Naive thymus-derived CD8-positive, alpha-beta T cell (primary cell): ENCODE measurements around the gene PDIA3. TPM values are rescaled to one million over a fixed set of nuclear protein-coding genes. Genes with fewer than 3 reads are reported as not detected.

Source experiments
- ATAC-seq, 2 donors: fragments of 150-1000 bp; cut with Tn5 transposase in 1 of 2; sonication (Bioruptor Pico), chemical (Tn5 transposase) in 1 of 2; 1 replicate in 1 of 2; 2 replicates in 1 of 2; pipeline ENCODE4 v1.10.0; 2021; ENCODE audit warnings: mild to moderate bottlenecking in 2 of 2, moderate library complexity in 2 of 2
- POLR2A ChIA-PET: fragments of 350-600 bp; sonication (Branson Sonifier 250); formaldehyde crosslinking; loops from one replicate; lab custom pipeline; 2021; ENCODE audit warnings: antibody characterized with exemption; lab: Charles Lee
- DNase-seq, 10 donors: peaks; one replicate each; pipeline versions ENCODE4 v3.0.0 to v3.0.0-alpha.2; 2020 to 2022
- H3K27ac Mint-ChIP-seq, 10 donors: one replicate each; pipeline ENCODE4 v1.8.0; 2020 to 2022; ENCODE audit warnings: mild to moderate bottlenecking in 10 of 10, mixed read lengths in 10 of 10, moderate library complexity in 4 of 10, inconsistent platforms in 1 of 10
- H3K27me3 Mint-ChIP-seq, 5 donors: one replicate each; pipeline ENCODE4 v1.8.0; 2021 to 2022; ENCODE audit warnings: mixed read lengths in 5 of 5
- H3K36me3 Mint-ChIP-seq, 3 donors: one replicate each; pipeline ENCODE4 v1.8.0; 2020 to 2022; ENCODE audit warnings: mixed read lengths in 3 of 3, mild to moderate bottlenecking in 2 of 3, inconsistent platforms in 1 of 3
- H3K4me1 Mint-ChIP-seq, 4 donors: one replicate each; pipeline ENCODE4 v1.8.0; 2021 to 2022; ENCODE audit warnings: mixed read lengths in 4 of 4
- H3K4me3 Mint-ChIP-seq, 10 donors: one replicate each; pipeline ENCODE4 v1.8.0; 2020 to 2022; ENCODE audit warnings: mild to moderate bottlenecking in 10 of 10, mixed read lengths in 10 of 10, moderate library complexity in 6 of 10, inconsistent platforms in 1 of 10
- H3K9me3 Mint-ChIP-seq, 9 donors: one replicate each; pipeline ENCODE4 v1.8.0; 2020 to 2022; ENCODE audit warnings: mixed read lengths in 9 of 9, mild to moderate bottlenecking in 3 of 9, inconsistent platforms in 1 of 9, moderate library complexity in 1 of 9
- polyA plus RNA-seq, 3 donors: library from polyadenylated mRNA; unstranded; fragments of 300-500 nt; fragmentation: Illumina TruSeq; gene quantifications; one replicate each; pipeline ENCODE4 v1.2.3, GENCODE V29; 2021
- total RNA-seq, 8 experiments: library from RNA in 2 of 8; stranded (reverse) in 2 of 8; gene quantifications; one replicate each; pipeline ENCODE4 v1.2.3 and lab custom pipeline; 2021 to 2026

The PDIA3 gene
- total and polyA plus RNA-seq, 5 experiments from 2014 or later: 147 to 310 (median 246) TPM

GRCh38 chr15:43751885-43752284 is 5.6 kb downstream of the PDIA3 start:
- Mint-ChIP-seq H3K4me3 (peak overlapping the region in 8 of 10 donors; percentile 0 to 84 (median 20)), H3K9me3 (no peaks in the 10 kb centered on the region), H3K27ac (peak overlapping the region in 8 of 10 donors; percentile 1 to 88 (median 50)), H3K27me3 (no peaks in the 10 kb centered on the region), H3K4me1 (peaks cover 21 to 75% (median 58%) of the 10 kb centered on the region in 4 donors), H3K36me3 (peaks cover 0 to 50% (median 4%) of the 10 kb centered on the region in 3 donors)
- POLR2A ChIA-PET: no interaction called here
- ATAC-seq (no peak), DNase-seq (no peak)

- POLR2A ChIA-PET: no interaction called here
- DNase-seq: no peak
- H3K4me1 Mint-ChIP-seq: peaks cover 0 to 3% (median under 1%) of the 10 kb centered on the region in 4 donors
- no peaks in the 10 kb centered on the region for H3K9me3 Mint-ChIP-seq
- no peak for ATAC-seq
- H3K36me3 Mint-ChIP-seq: peaks cover 0 to 91% (median 16%) of the 10 kb centered on the region in 3 donors
- no peaks in the 10 kb centered on the region for H3K27me3 Mint-ChIP-seq
- H3K27ac Mint-ChIP-seq: peak overlapping the region in 2 of 10 donors; percentile 13 to 69
- no peak overlapping the region for H3K4me3 Mint-ChIP-seq
These were observed 16.6 kb downstream of the PDIA3 start for GRCh38 chr15:43762824-43763223.

GRCh38 chr15:43763819-43764446 is 17.7 kb downstream of the PDIA3 start:
- POLR2A ChIA-PET: no interaction called here
- Mint-ChIP-seq H3K4me1 (peaks cover 0 to 3% (median under 1%) of the 10 kb centered on the region in 4 donors), H3K4me3 (no peak overlapping the region), H3K27me3 (no peaks in the 10 kb centered on the region), H3K27ac (peak overlapping the region in 5 of 10 donors; percentile 7 to 42 (median 23)), H3K36me3 (peaks cover 0 to 92% (median 18%) of the 10 kb centered on the region in 3 donors), H3K9me3 (no peaks in the 10 kb centered on the region)
- no peak for DNase-seq
- no peak for ATAC-seq

- Mint-ChIP-seq H3K9me3 (no peaks in the 10 kb centered on the region), H3K27me3 (no peaks in the 10 kb centered on the region), H3K4me3 (no peak overlapping the region), H3K27ac (peak overlapping the region in 8 of 10 donors; percentile 13 to 61 (median 48)), H3K4me1 (peaks cover 1 to 9% (median 5%) of the 10 kb centered on the region in 4 donors), H3K36me3 (peaks cover 0 to 85% (median 29%) of the 10 kb centered on the region in 3 donors)
- POLR2A ChIA-PET: interaction anchor here (0.7 kb wide), 1 partner anchor 23 kb away, joined by 3 read pairs; the partner anchor contains the start of gene PDIA3
- ATAC-seq: peak; percentile 83 to 84
- DNase-seq: peak; percentile 33 to 70 (median 56)
These were observed 23.5 kb downstream of the PDIA3 start for GRCh38 chr15:43769584-43770228.

GRCh38 chr15:43771816-43772215 is 25.6 kb downstream of the PDIA3 start:
- peaks cover 4 to 21% (median 16%) of the 10 kb centered on the region in 4 donors for H3K4me1 Mint-ChIP-seq
- no peak overlapping the region for H3K4me3 Mint-ChIP-seq
- ATAC-seq: no peak
- no peaks in the 10 kb centered on the region for H3K27me3 Mint-ChIP-seq
- POLR2A ChIA-PET: interaction anchor here (1.4 to 1.7 kb wide), 3 partner anchors 9 to 26 kb away, joined by 3 to 6 read pairs (median 5); partner anchors contain the start of gene PDIA3
- peak overlapping the region in 1 of 10 donors; percentile 49 for H3K27ac Mint-ChIP-seq
- no peak for DNase-seq
- H3K36me3 Mint-ChIP-seq: peaks cover 0 to 65% (median 29%) of the 10 kb centered on the region in 3 donors
- H3K9me3 Mint-ChIP-seq: no peaks in the 10 kb centered on the region

GRCh38 chr15:43772624-43773023 is 26.4 kb downstream of the PDIA3 start:
- DNase-seq (no peak), ATAC-seq (no peak)
- peaks cover 4 to 28% (median 22%) of the 10 kb centered on the region in 4 donors for H3K4me1 Mint-ChIP-seq
- H3K36me3 Mint-ChIP-seq: peaks cover 0 to 57% (median 29%) of the 10 kb centered on the region in 3 donors
- H3K9me3 Mint-ChIP-seq: no peaks in the 10 kb centered on the region
- no peaks in the 10 kb centered on the region for H3K27me3 Mint-ChIP-seq
- peak overlapping the region in 2 of 10 donors; percentile 22 to 31 for H3K27ac Mint-ChIP-seq
- POLR2A ChIA-PET: interaction anchor here (1.0 kb wide), 1 partner anchor 20 kb away, joined by 3 read pairs; no protein-coding TSS in a partner anchor
- H3K4me3 Mint-ChIP-seq: no peak overlapping the region

GRCh38 chr15:43774062-43774461 is 27.8 kb downstream of the PDIA3 start:
- POLR2A ChIA-PET: interaction anchor here (1.3 kb wide), 1 partner anchor 26 kb away, joined by 3 read pairs; the partner anchor contains the start of genes HYPK and SERINC4
- H3K4me3 Mint-ChIP-seq: peak overlapping the region in 2 of 10 donors; percentile 34 to 48

GRCh38 chr15:43775411-43775965 is 29.2 kb downstream of the PDIA3 start:
- Mint-ChIP-seq H3K4me3 (peak overlapping the region in 8 of 10 donors; percentile 55 to 97 (median 95)), H3K4me1 (peaks cover 8 to 33% (median 28%) of the 10 kb centered on the region in 4 donors), H3K9me3 (no peaks in the 10 kb centered on the region), H3K36me3 (peaks cover 0 to 28% (median 14%) of the 10 kb centered on the region in 3 donors), H3K27me3 (no peaks in the 10 kb centered on the region), H3K27ac (peak overlapping the region in 9 of 10 donors; percentile 44 to 92 (median 77))
- POLR2A ChIA-PET: interaction anchor here (1.9 to 4.7 kb wide), 2 partner anchors 17 to 49 kb away, joined by 13 to 48 read pairs; partner anchors contain the start of genes MFAP1 and SERF2
- DNase-seq (no peak), ATAC-seq (no peak)

More at GRCh38 chr15:43774062-43774461, 27.8 kb downstream of the PDIA3 start:
- H3K36me3 Mint-ChIP-seq: peaks cover 0 to 43% (median 27%) of the 10 kb centered on the region in 3 donors
- ATAC-seq (no peak), DNase-seq (no peak)
- no peaks in the 10 kb centered on the region for H3K9me3 Mint-ChIP-seq
- peaks cover 8 to 37% (median 30%) of the 10 kb centered on the region in 4 donors for H3K4me1 Mint-ChIP-seq
- peak overlapping the region in 8 of 10 donors; percentile 19 to 91 (median 40) for H3K27ac Mint-ChIP-seq
- H3K27me3 Mint-ChIP-seq: no peaks in the 10 kb centered on the region

GRCh38 chr15:43776101-43776717 is 30.0 kb downstream of the PDIA3 start:
- ATAC-seq: peak in 1 of 2 donors; percentile 1
- no peaks in the 10 kb centered on the region for H3K9me3 Mint-ChIP-seq

GRCh38 chr15:43776718-43777266 is 30.6 kb downstream of the PDIA3 start, which contains the start of gene ELL3:
ELL3 (minus strand) TSS chr15:43776966; CDS start chr15:43776901, 65 bp downstream.
- POLR2A ChIA-PET: interaction anchor here (0.5 to 4.7 kb wide), 12 partner anchors 8 to 1286 kb away, joined by 3 to 48 read pairs (median 7); partner anchors contain the start of genes HYPK, MFAP1, SERF2 and SERINC4
- ATAC-seq: peak; percentile 79 to 80
- peaks cover 8 to 33% (median 28%) of the 10 kb centered on the region in 4 donors for H3K4me1 Mint-ChIP-seq
- H3K4me3 Mint-ChIP-seq: peak within 1 kb of the TSS; percentile 92 to 97 (median 96)
- DNase-seq: peak in 9 of 10 donors; percentile 53 to 87 (median 75)
- H3K36me3 Mint-ChIP-seq: peaks cover 0 to 16% (median 7%) of the 10 kb centered on the region in 3 donors
- peak within 1 kb of the TSS; percentile 89 to 97 (median 93) for H3K27ac Mint-ChIP-seq
- H3K9me3 Mint-ChIP-seq: no peaks in the 10 kb centered on the region
- no peaks in the 10 kb centered on the region for H3K27me3 Mint-ChIP-seq

More at GRCh38 chr15:43776101-43776717, 30.0 kb downstream of the PDIA3 start:
- peak overlapping the region in 8 of 10 donors; percentile 28 to 95 (median 90) for H3K27ac Mint-ChIP-seq
- POLR2A ChIA-PET: interaction anchor here (0.6 to 4.7 kb wide), 9 partner anchors 8 to 1285 kb away, joined by 3 to 48 read pairs (median 9); partner anchors contain the start of genes HYPK, MFAP1, SERF2 and SERINC4
- peaks cover 8 to 33% (median 28%) of the 10 kb centered on the region in 4 donors for H3K4me1 Mint-ChIP-seq
- DNase-seq: peak in 6 of 10 donors; percentile 12 to 68 (median 18)
- H3K27me3 Mint-ChIP-seq: no peaks in the 10 kb centered on the region
- H3K36me3 Mint-ChIP-seq: peaks cover 0 to 21% (median 9%) of the 10 kb centered on the region in 3 donors
- peak overlapping the region; percentile 92 to 97 (median 96) for H3K4me3 Mint-ChIP-seq
